GM18526 (cell line): ENCODE measurements around the gene CIB4.

Source experiments
- POLR2A ChIP-seq: IDR thresholded peaks from 3 replicates; pipeline ENCODE4 v1.6.1; 2011; ENCODE audit not compliant: insufficient read length; ENCODE audit errors: extremely low read depth

CIB4 gene

DNA sequence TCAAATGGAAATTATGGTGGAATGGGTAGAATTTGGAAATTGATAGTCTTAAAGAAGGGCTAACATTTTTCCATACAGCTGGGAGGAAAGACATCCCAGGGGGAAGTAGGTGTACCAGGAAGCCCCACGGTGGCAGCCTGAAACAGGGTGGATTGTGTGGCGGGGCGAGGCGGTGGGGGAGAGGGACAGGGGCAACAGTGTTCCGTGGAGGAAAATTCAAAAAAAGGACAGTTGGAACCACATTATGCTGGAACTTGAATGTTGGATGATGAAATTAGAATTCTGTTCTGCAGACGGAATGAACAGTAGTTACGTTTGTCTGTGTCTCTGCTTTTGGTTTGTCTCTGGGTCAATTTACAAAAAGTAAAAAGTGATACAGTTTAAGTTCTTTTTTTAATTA is 10.6 kb upstream of the CIB4 start:
- no peak for TF ChIP-seq POLR2A

DNA sequence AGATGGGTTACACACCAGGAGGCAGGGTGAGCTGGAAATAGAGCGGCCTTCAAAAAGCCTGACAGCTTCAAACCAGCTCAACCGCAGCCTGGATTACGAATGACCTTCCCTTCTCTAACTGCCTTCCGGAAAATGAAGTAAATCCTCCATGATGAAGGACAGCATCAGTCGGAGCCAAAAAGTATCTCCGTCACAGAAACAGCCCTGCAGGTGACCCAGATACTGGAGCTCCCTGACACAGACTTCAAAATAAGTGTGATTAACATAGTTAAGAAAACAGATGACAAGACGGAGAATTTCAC is 10.3 kb upstream of the CIB4 start:
- TF ChIP-seq POLR2A: no peak

- no peak for TF ChIP-seq POLR2A
These were observed 9.7 kb upstream of the CIB4 start for GRCh38 chr2:26650713-26651469.

GRCh38 chr2:26649992-26650712 is 9.0 kb upstream of the CIB4 start:
- TF ChIP-seq POLR2A: no peak

DNA sequence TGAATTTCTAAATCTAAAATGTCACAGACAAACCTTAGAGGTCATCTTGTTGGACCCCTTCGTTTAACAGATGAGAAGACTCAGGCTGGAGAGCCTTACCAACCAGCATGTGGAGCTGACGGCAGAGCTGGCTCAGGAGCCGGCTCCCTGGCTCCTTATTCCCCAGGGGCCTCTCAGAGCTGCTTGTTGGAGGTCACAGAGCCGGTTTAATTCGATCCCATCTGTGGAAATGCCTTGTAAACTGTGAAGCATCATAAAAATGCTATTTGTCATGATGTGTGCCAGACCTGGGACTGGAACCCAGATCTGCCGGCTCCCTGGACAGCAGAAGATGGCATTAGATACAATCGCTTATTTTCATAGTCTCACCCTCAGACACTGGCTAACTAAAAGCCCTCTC is 8.2 kb upstream of the CIB4 start:
- TF ChIP-seq POLR2A: no peak

DNA sequence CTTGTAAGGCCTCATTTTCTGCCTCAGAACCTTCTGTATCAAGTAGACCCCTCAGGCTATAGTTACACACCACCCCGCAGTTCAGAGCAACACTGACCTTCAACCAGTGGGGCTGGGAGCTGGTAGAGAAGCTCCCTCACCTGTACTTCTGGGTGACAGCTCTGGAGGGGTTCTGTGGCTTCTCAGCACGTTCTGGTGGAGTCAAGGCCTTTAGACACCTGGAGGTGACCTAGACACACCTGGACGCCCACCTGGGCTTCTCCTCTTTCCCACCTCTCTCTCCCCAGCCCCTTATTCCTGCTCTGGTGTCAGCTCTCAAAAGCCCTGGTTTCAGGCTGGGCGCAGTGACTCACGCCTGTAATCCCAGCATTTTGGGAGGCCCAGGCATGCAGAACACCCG is 7.3 kb upstream of the CIB4 start:
- no peak for TF ChIP-seq POLR2A

DNA sequence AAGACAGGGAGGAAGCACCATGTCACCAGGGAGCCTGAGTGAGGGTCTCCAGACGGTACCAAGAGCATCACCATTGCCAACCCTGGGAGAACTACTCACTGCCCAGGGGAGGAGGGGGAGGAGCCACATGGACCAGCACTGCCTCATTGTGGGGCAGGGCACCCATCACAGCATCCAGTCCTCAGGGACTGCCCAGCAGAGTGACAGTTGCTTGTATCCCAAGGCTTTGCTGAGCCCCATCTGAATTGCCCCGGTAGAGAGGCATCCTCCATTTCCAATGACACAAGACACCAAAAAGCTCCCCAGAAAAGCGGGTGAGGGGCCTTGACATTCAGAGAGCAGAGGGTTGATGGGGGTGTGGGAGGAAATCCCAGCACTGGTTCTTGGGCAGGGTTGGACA is 6.8 kb upstream of the CIB4 start:
- TF ChIP-seq POLR2A: no peak

DNA sequence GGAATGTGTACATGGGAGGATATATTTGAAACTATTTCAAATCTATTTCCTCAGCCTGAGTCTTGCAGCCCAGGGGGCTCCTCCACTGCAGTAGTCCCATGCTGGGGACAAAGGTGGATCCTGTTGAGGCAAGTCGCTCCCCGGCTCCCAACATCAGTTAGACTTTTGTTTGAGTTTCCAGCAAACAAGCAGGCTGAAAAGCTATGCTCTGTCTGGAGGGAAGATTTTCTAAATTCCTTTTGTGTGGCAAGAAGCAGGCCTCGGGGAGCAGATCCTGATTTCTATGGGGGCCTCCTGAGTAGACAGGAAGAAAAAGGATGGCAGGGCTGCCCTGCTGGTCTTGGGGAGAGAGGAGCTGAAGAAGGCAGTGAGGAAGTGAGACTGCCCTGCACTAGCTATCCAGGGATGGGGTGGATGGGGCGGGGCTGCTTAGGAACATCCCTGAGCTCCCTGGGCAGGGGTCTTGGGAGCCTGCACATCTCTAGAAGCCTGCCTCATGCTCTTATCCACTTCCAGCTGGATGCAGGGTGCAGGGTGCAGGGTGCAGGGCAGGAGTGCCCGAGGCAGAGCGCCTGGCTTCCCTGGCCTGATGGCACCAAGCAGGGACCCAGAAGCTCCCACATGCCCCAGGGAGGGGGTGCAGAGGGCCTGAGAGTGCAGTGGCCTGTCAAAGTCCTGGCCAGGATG is 6.0 kb upstream of the CIB4 start:
- no peak for TF ChIP-seq POLR2A

DNA sequence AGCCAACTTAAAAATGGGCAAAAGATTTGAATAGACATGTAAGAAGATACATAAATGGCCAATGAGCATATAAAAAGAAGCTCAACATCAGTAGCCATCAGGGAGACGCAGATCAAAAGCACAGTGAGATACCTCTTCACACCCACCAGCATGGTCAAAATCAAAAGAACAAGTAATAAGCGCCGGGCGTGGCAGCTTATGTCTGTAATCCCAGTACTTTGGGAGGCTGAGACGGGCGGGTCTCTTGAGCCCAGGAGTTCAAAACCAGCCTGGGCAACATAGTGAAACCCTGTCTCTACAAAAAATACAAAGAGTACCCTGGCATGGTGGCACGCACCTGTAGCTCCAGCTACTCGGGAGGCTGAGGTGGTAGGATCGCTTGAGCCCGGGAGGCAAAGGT is 4.6 kb upstream of the CIB4 start:
- no peak for TF ChIP-seq POLR2A

- TF ChIP-seq POLR2A: no peak
These were observed 3.1 kb upstream of the CIB4 start for GRCh38 chr2:26644188-26644835.

GRCh38 chr2:26642429-26642828 is 1.3 kb upstream of the CIB4 start:
- TF ChIP-seq POLR2A: no peak

- no peak for TF ChIP-seq POLR2A
These were observed 828 bp downstream of the CIB4 start for GRCh38 chr2:26640331-26640745.

DNA sequence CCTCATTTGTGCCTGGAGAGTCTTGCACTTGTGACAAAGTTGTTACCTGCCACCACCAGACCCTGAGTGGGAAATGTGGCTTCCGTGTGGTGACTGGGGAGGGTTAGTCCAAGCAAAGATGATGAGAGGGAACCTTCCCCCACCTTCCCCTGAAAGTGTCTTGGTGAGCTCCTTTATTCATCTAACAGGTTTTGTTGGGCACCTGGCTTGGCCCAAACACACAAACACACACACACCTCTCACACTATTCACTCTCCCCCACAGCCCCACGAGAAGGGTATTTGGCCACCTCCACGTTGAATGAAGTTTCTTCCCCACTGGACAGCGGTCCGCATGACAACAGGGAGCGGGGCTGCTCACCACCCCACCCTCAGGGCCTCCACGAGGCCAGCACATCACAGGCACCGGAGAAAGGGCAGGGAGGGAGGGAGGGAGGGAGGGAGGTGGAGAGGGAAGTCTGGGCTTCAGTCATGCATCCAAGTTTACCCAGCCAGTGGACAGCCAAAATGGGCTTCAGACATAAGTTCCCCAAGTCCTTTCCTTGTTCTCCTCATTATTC is 1.4 kb downstream of the CIB4 start:
- no peak for TF ChIP-seq POLR2A

- TF ChIP-seq POLR2A: no peak
These were observed 3.3 kb downstream of the CIB4 start for GRCh38 chr2:26637811-26638310.

GRCh38 chr2:26636935-26637334 is 4.2 kb downstream of the CIB4 start:
- TF ChIP-seq POLR2A: no peak
